Measurements from ENCODE around the gene TSPAN12.

TSPAN12 gene

DNA sequence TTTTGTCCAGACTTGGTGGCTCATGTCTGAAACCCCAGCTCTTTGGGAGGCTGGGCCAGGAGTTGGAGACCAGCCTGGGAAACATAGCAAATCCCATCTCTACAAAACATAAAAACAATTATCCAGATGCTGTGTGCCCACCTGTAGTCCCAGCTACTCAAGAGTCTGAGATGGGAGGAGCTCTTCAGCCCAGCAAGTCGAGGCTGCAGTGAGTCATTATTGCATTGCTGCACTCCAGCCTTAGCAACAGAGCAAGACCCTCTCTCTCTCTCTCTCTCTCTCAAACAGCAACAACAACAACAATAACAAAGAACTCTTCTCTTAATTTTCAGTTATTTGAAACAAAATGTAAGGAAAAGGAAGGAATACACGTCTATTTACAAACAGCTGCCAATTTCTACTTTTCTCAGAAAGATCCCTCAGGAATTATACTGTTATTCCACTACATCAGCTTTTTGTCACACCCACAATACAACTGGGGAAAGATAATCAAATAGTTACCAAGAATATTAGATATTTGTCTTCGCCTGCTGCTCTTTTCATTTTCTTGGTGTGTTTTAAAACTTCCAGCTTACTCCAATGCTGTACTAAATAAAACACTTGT, 5.1 kb upstream of the TSPAN12 start:
- Mint-ChIP-seq H3K9me3 (no peaks in the 10 kb centered on the region), H3K36me3 (ENCODE audit: low read depth) (no peaks in the 10 kb centered on the region), H3K4me1 (ENCODE audit: low read depth) (peaks cover under 1% of the 10 kb centered on the region), H3K27me3 (peaks cover 75% of the 10 kb centered on the region), H3K27ac (no peak overlapping the region), H3K4me3 (no peak overlapping the region)
- no peak for DNase-seq

DNA sequence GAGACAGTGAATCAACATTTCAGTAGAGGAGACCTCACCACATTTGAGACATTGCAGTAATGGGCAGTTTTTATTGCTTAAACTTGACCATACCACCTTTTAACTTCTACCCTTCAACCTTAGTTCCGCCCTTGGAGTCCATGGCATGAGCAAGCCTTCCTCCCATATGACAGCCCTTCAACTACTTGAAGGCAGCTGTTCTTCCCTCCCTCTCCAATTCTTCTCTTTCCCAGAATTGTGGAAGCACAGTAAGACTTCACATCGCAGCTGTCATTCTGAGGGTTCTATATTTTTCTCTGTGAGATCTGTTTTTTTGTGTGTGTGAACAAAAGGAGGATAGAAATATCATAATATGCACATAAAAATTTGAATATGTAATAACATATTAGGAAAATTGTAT, 2.2 kb upstream of the TSPAN12 start:
- Mint-ChIP-seq H3K27ac (no peak overlapping the region), H3K36me3 (ENCODE audit: low read depth) (no peaks in the 10 kb centered on the region), H3K4me1 (ENCODE audit: low read depth) (peaks cover 12% of the 10 kb centered on the region), H3K27me3 (peaks cover 83% of the 10 kb centered on the region), H3K9me3 (no peaks in the 10 kb centered on the region), H3K4me3 (no peak overlapping the region)
- no peak for DNase-seq

DNA sequence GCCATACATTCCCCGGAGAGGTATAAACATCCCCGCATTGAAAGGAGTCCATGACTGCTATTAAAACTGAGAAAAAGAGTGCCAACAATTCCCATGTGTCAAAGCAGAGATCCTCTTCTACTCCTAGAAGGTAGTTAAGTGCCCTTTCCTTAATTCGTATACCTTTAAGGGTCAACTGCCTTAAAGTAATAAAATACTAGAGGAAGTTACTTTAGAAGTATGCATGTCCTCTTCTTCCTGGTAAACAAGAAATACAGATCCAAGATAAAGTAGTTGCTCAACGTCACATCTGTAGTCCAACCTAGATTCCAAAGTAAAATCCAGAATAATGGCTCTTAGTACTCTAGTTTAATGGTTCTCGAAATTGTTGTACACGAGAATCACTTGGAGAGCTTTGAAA, 1.5 kb upstream of the TSPAN12 start:
- peaks cover 12% of the 10 kb centered on the region for H3K4me1 Mint-ChIP-seq (ENCODE audit: low read depth)
- no peaks in the 10 kb centered on the region for H3K9me3 Mint-ChIP-seq
- no peak overlapping the region for H3K27ac Mint-ChIP-seq
- H3K36me3 Mint-ChIP-seq (ENCODE audit: low read depth), result no peaks in the 10 kb centered on the region
- DNase-seq, result no peak
- peaks cover 86% of the 10 kb centered on the region for H3K27me3 Mint-ChIP-seq
- H3K4me3 Mint-ChIP-seq, result no peak overlapping the region

DNA sequence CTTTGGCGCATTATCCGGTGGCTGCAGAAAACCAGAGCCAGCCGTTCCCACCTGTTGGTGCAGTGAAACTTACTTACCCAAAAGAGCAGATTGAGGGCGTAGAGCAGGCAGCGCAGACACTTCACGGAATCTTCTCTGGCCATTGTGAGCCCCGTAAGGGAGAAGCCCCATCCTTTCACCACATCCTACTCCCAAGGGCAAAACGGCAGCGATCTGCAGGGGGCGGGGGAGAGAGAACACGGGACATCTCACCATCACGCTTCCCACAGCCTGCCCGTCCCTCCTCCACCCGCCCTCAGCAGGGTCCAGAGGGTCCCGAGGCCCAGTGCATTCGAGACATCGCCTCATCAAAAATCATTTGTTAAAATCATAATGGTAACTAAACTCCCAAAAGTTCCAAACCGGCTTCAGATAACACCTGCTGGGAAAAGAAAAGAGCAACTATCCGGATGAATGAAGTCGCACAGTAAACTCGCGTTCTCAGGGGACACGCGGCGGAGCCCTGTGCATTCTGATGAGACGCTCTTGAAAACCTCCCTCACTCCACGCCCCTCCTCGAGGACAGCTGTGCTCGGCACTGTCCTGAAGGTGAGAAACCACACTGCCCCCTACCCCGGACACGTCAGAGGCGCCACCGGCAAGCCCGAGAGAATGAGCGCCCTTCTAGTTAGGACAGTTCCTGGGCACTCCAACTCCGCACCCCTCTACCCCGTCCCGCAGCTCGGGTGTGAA, 1.2 kb downstream of the TSPAN12 start:
- Mint-ChIP-seq H3K4me3 (peak overlapping the region; percentile 78), H3K9me3 (no peaks in the 10 kb centered on the region), H3K4me1 (ENCODE audit: low read depth) (peaks cover 12% of the 10 kb centered on the region), H3K27ac (no peak overlapping the region), H3K27me3 (peaks cover 76% of the 10 kb centered on the region), H3K36me3 (ENCODE audit: low read depth) (no peaks in the 10 kb centered on the region)
- DNase-seq, result peak; percentile 37

DNA sequence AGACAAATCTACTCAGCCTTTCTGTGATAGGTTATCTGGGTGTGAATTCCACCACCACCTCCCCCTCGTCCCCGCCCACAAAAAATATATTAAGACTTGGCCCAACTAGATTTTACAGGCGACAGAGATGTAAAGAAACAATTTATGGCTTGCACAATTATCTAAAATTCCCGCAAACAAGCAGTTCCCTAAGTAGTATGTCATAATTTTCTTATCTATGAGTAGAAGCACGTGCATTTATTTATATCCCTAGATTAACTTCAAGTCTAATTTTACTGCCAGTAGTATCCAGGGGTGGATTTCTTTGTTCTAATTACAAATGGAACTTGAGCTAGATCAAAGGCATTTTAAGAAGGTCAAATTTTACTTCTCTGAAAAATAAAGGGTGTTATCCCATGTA, 1.7 kb downstream of the TSPAN12 start:
- Mint-ChIP-seq H3K4me3 (peak overlapping the region; percentile 78), H3K4me1 (ENCODE audit: low read depth) (peaks cover 12% of the 10 kb centered on the region), H3K36me3 (ENCODE audit: low read depth) (no peaks in the 10 kb centered on the region), H3K9me3 (no peaks in the 10 kb centered on the region), H3K27me3 (peaks cover 73% of the 10 kb centered on the region), H3K27ac (no peak overlapping the region)
- no peak for DNase-seq

DNA sequence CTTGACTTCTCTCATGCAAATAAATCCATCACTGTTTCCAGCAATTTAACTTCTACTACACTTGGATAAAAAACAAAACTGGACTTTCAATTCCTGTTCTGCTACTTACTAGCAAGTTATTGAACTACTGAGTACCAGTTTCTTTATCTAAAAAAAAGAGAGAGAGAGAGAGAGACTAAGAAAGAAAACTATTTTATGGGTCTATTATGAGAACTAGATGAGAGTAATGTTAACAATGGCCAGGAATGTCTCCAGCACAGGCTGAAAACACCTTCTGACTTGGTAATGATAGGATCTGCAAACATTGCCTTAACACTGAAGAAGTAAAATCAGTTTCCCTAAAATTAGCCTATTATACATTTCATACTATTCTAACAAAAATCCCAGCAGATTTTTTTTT, 5.2 kb downstream of the TSPAN12 start:
- H3K27me3 Mint-ChIP-seq, result peaks cover 40% of the 10 kb centered on the region
- H3K4me1 Mint-ChIP-seq (ENCODE audit: low read depth), result peaks cover 9% of the 10 kb centered on the region
- no peak overlapping the region for H3K4me3 Mint-ChIP-seq
- H3K27ac Mint-ChIP-seq, result no peak overlapping the region
- H3K36me3 Mint-ChIP-seq (ENCODE audit: low read depth), result no peaks in the 10 kb centered on the region
- no peaks in the 10 kb centered on the region for H3K9me3 Mint-ChIP-seq
- DNase-seq, result no peak

DNA sequence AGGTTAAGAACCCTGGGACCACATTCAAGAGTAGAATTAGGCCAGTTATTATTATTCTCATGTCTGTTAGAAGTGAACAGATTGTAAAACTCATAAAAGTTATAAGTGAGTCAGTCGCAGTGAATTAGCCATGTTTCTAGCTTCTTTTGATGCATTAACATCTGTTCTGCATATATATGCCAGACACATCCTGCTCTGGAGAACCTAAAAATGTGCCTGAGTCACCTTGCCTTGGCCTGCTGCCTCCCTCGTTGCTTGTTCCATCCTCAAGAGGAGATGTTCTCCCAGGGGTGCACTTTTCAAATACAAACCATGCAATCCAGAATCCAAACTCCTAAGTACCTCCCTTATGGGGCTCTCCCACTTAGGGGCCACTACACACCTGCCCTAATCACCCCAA, 14.8 kb downstream of the TSPAN12 start:
- H3K4me1 Mint-ChIP-seq (ENCODE audit: low read depth), result no peaks in the 10 kb centered on the region
- no peak overlapping the region for H3K4me3 Mint-ChIP-seq
- DNase-seq, result no peak

DNA sequence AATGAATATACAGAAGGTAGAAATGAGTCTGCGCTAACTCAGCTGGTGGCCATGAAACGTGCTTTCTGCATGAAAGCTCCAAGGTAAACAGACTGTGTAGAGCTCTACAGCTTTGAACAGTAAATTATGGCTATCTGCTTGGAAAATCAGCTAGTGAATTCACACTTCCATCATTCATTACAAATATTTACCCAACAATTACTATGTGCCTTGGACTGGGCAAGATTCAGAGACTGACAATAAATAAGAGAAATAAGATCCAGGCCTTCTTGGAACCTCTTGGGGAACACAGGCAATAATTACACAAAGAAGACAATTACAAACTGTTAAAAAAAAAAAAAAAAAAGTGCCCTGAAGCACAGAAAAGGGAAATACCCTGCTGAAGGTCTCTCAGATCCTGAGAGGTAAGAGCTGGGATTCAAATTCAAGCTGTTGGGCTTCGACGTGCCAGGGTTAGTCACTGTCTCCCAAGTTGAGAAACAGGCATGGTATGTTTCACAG, 15.8 kb downstream of the TSPAN12 start:
- Mint-ChIP-seq H3K27me3 (peaks cover 11% of the 10 kb centered on the region), H3K9me3 (no peaks in the 10 kb centered on the region), H3K4me3 (no peak overlapping the region), H3K4me1 (ENCODE audit: low read depth) (no peaks in the 10 kb centered on the region), H3K36me3 (ENCODE audit: low read depth) (no peaks in the 10 kb centered on the region), H3K27ac (no peak overlapping the region)
- no peak for DNase-seq

More for the DNA sequence above, 14.8 kb downstream of the TSPAN12 start:
- H3K27me3 Mint-ChIP-seq, result peaks cover 8% of the 10 kb centered on the region
- H3K36me3 Mint-ChIP-seq (ENCODE audit: low read depth), result no peaks in the 10 kb centered on the region
- no peak overlapping the region for H3K27ac Mint-ChIP-seq
- H3K9me3 Mint-ChIP-seq, result no peaks in the 10 kb centered on the region

DNA sequence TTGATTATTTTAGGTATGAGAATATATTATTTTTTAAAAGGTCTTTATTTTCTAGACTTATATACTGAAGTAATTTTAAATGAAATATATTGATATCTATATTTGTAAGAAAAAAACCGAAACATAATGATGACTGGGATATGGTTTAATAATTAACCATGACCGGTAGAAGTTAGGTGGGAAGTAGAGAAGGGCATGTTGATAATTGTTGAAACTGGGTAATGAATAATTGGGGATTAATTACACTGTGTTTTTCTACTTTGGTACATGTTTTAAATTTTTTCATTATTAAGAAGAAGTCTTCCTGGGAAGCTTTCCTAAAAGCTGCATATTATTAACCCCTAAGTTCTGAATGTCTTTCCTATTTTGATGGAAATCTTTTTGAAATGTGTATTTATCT, 16.3 kb downstream of the TSPAN12 start:
- peaks cover 11% of the 10 kb centered on the region for H3K27me3 Mint-ChIP-seq
- H3K27ac Mint-ChIP-seq, result no peak overlapping the region
- H3K9me3 Mint-ChIP-seq, result no peaks in the 10 kb centered on the region
- no peak for DNase-seq
- H3K4me3 Mint-ChIP-seq, result no peak overlapping the region
- H3K36me3 Mint-ChIP-seq (ENCODE audit: low read depth), result no peaks in the 10 kb centered on the region
- no peaks in the 10 kb centered on the region for H3K4me1 Mint-ChIP-seq (ENCODE audit: low read depth)

DNA sequence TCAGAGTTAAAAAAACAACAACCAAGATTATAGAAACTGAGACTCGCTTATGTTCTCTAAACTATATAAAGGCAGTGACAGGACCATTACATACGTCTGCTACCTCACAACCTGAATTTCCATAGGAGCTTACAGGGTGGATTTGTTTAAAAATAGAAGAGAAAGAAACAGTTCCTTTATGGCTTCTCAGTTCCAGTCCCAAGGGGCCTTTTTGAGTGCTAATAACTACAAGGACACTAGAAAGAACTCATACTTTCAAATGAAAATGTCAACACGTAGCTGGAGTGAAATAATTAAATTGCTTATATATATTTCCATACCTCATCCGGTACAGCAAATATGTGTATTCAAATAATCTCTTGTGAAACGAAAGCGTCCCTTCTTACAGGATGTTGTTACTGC, 19.7 kb downstream of the TSPAN12 start:
- DNase-seq, result no peak
- Mint-ChIP-seq H3K27ac (no peak overlapping the region), H3K27me3 (peaks cover 11% of the 10 kb centered on the region), H3K36me3 (ENCODE audit: low read depth) (no peaks in the 10 kb centered on the region), H3K4me3 (no peak overlapping the region), H3K4me1 (ENCODE audit: low read depth) (no peaks in the 10 kb centered on the region), H3K9me3 (no peaks in the 10 kb centered on the region)

DNA sequence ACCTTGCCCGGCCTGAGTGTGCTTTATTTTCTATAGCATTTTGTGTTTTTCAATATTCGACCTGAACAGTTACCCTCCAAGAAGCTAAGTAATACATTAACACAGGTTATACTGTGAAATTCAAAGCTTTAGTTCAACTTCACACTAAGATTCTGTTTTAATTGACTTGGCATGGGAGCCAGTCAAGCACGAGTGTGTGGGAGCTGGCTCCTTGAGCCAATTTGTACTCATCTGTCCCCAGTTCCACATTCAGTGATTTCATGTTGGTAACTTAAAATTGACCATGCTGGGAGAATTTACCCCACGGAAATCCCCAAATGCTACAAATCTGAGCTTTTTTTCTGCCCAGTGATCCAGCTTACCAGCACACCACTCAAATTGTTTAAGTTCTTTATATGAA, 20.3 kb downstream of the TSPAN12 start:
- no peak overlapping the region for H3K27ac Mint-ChIP-seq
- no peak for DNase-seq
- no peaks in the 10 kb centered on the region for H3K36me3 Mint-ChIP-seq (ENCODE audit: low read depth)
- H3K9me3 Mint-ChIP-seq, result no peaks in the 10 kb centered on the region
- no peaks in the 10 kb centered on the region for H3K4me1 Mint-ChIP-seq (ENCODE audit: low read depth)
- H3K27me3 Mint-ChIP-seq, result peaks cover 11% of the 10 kb centered on the region
- H3K4me3 Mint-ChIP-seq, result no peak overlapping the region

DNA sequence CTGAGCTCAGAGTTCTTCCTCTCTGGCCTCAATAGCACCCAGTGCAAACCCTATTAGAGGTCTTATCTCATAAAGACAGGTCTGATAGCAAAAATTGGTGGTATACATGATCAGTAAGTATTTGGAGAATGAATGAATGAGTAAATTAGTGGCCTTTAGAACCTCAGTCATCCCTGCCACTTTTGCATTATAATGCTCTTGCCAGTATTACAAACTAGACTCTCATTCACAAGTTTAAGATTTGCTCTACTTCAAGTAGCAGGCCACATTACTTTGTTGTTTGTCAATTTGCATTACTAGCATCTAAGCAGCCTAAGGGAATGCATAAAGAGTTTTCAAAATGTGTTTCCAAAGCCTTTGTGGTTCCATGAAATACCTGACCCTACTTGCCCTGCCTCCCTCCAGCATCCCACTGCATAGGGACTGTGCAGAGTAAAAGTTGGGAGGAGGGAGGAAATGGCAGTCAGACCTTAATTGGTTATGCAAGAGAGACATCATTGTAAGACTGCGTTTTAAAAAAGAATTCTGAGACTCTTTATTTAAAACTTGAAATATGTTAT, 21.3 kb downstream of the TSPAN12 start:
- no peaks in the 10 kb centered on the region for H3K9me3 Mint-ChIP-seq
- no peak overlapping the region for H3K4me3 Mint-ChIP-seq
- H3K36me3 Mint-ChIP-seq (ENCODE audit: low read depth), result no peaks in the 10 kb centered on the region
- DNase-seq, result no peak
- no peaks in the 10 kb centered on the region for H3K4me1 Mint-ChIP-seq (ENCODE audit: low read depth)
- no peak overlapping the region for H3K27ac Mint-ChIP-seq
- peaks cover 11% of the 10 kb centered on the region for H3K27me3 Mint-ChIP-seq

DNA sequence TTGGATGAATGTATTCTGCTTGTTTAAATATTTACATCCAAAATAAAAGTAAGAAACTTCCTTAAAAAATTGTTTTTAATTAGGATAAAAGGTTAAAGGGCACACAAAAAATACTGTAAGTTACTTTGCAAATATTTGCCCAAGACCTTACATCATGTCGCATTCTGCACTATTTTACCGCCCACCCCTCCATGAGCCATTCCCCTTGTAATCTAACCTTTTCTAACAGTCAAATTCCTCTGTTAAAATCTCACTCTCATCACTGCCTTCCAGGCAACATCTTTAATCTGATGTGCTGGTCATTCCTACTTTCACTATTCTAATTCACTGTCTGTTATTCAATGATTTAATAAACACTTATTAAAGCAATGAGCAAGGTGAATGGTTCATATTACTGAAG, 23.2 kb downstream of the TSPAN12 start:
- Mint-ChIP-seq H3K36me3 (ENCODE audit: low read depth) (no peaks in the 10 kb centered on the region), H3K27me3 (peaks cover 15% of the 10 kb centered on the region)

DNA sequence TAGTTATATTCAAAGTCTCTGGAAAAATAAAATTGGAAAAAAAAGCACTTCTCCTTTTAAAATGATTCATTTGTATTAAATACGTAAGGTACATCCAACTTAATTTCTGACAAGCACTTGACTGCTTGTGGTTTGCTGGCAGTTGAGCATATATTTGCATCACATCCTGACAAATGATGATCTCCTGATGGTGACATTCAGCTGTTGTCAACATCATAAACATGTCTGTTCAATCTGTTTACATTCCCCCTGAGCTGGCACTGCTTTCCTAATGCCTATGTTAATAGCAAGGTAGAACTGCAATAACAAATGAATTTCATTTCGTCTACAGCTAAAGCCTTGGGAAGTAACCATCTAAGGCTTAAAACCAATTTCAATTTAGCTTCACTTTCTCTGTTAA, 24.4 kb downstream of the TSPAN12 start:
- DNase-seq, result no peak
- Mint-ChIP-seq H3K4me1 (ENCODE audit: low read depth) (no peaks in the 10 kb centered on the region), H3K9me3 (no peaks in the 10 kb centered on the region), H3K27ac (no peak overlapping the region), H3K36me3 (ENCODE audit: low read depth) (no peaks in the 10 kb centered on the region), H3K4me3 (no peak overlapping the region), H3K27me3 (peaks cover 8% of the 10 kb centered on the region)

More for the DNA sequence above, 23.2 kb downstream of the TSPAN12 start:
- H3K27ac Mint-ChIP-seq, result no peak overlapping the region
- no peak overlapping the region for H3K4me3 Mint-ChIP-seq
- no peaks in the 10 kb centered on the region for H3K9me3 Mint-ChIP-seq
- no peak for DNase-seq
- no peaks in the 10 kb centered on the region for H3K4me1 Mint-ChIP-seq (ENCODE audit: low read depth)

DNA sequence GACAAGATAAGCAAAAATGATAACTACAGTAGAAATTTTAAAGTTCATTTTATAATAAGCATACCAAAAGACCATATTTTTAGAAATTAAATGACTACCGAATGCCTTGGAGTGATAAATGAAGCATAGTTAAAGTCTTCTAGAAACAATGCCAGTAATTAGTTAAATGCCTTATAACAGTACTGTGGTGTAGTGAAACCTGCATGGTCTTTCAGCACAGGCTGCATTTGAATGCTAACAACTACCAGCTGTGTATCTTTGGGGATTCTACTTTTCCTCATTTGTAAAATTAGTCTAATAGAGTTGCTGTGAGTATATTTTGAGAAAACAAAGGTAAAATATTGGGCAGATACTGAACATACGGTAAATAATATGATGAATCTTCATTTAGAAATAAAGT, 25.1 kb downstream of the TSPAN12 start:
- Mint-ChIP-seq H3K4me1 (ENCODE audit: low read depth) (no peaks in the 10 kb centered on the region), H3K9me3 (no peaks in the 10 kb centered on the region), H3K36me3 (ENCODE audit: low read depth) (no peaks in the 10 kb centered on the region), H3K27ac (no peak overlapping the region), H3K27me3 (peaks cover 14% of the 10 kb centered on the region), H3K4me3 (no peak overlapping the region)
- DNase-seq, result no peak

Data from activated T-cell treated with anti-CD3 and anti-CD28 coated beads, Interleukin-2, amount 50 U/mL, for 24 hours (primary cell).